ENCODE measurements around the gene COPG2.

COPG2 gene

GRCh38 chr7:130491841-130492522, 176.6 kb downstream of the COPG2 start, which contains the start of gene MEST:
Gene MEST, plus strand, starts transcription at chr7:130492085. Its CDS starts 229 bp downstream, at chr7:130492314.
- H3K79me2 ChIP-seq (ENCODE audit: control insufficient read depth, low read length), result no peaks in the 10 kb centered on the region
- H3F3A ChIP-seq (ENCODE audit: control insufficient read depth, insufficient read depth), result no peaks in the 10 kb centered on the region
- H3K27me3 ChIP-seq (ENCODE audit: control insufficient read depth, low read length), result peaks cover 70% of the 10 kb centered on the region
- no peaks in the 10 kb centered on the region for H3K9me2 ChIP-seq (replicated peaks; ENCODE audit: control insufficient read depth, low read length)
- no peak within 1 kb of the TSS for H3K27ac ChIP-seq (ENCODE audit: low read depth, low read length)
- no peaks in the 10 kb centered on the region for H3K36me3 ChIP-seq (ENCODE audit: control insufficient read depth, low read length)
- H4K20me1 ChIP-seq (ENCODE audit: control insufficient read depth, insufficient read depth, low read depth, low read length), result no peaks in the 10 kb centered on the region
- H3K4me1 ChIP-seq (ENCODE audit: control insufficient read depth, low read length), result peaks cover 2% of the 10 kb centered on the region
- TF ChIP-seq CTCF (IDR thresholded peaks at IDR 0.05; ENCODE audit: low read depth, low read length, poor library complexity, severe bottlenecking) (no peak), EZH2phosphoT487 (IDR thresholded peaks at IDR 0.05; ENCODE audit: borderline replicate concordance, low read length) (0 out of 2 replicates have a peak, but pooled peaks have one; percentile 63)
- no peak within 1 kb of the TSS for H3K4me2 ChIP-seq (ENCODE audit: low read length)
- H3K9me3 ChIP-seq (ENCODE audit: control insufficient read depth, insufficient read depth, low read length), result peaks cover 25% of the 10 kb centered on the region
- H3K4me3 ChIP-seq (ENCODE audit: low read length), result no peak within 1 kb of the TSS

- Histone ChIP-seq H3K9me3 (ENCODE audit: control insufficient read depth, insufficient read depth, low read length) (peaks cover 25% of the 10 kb centered on the region), H3K27me3 (ENCODE audit: control insufficient read depth, low read length) (peaks cover 78% of the 10 kb centered on the region), H3K27ac (ENCODE audit: low read depth, low read length) (no peak overlapping the region), H3F3A (ENCODE audit: control insufficient read depth, insufficient read depth) (no peaks in the 10 kb centered on the region), H3K4me3 (ENCODE audit: low read length) (no peak overlapping the region), H3K9me2 (replicated peaks; ENCODE audit: control insufficient read depth, low read length) (no peaks in the 10 kb centered on the region), H3K36me3 (ENCODE audit: control insufficient read depth, low read length) (no peaks in the 10 kb centered on the region), H3K4me2 (ENCODE audit: low read length) (no peak overlapping the region), H4K20me1 (ENCODE audit: control insufficient read depth, insufficient read depth, low read depth, low read length) (no peaks in the 10 kb centered on the region), H3K79me2 (ENCODE audit: control insufficient read depth, low read length) (no peaks in the 10 kb centered on the region), H3K4me1 (ENCODE audit: control insufficient read depth, low read length) (peaks cover 10% of the 10 kb centered on the region)
- TF ChIP-seq EZH2phosphoT487 (IDR thresholded peaks at IDR 0.05; ENCODE audit: borderline replicate concordance, low read length) (no peak), CTCF (IDR thresholded peaks at IDR 0.05; ENCODE audit: low read depth, low read length, poor library complexity, severe bottlenecking) (no peak)
These were observed 177.4 kb downstream of the COPG2 start for GRCh38 chr7:130490888-130491804.

GRCh38 chr7:130490311-130490791, 178.2 kb downstream of the COPG2 start:
- no peak overlapping the region for H3K4me3 ChIP-seq (ENCODE audit: low read length)
- H3K9me3 ChIP-seq (ENCODE audit: control insufficient read depth, insufficient read depth, low read length), result peaks cover 25% of the 10 kb centered on the region
- peaks cover 82% of the 10 kb centered on the region for H3K27me3 ChIP-seq (ENCODE audit: control insufficient read depth, low read length)
- no peak for TF ChIP-seq EZH2phosphoT487 (IDR thresholded peaks at IDR 0.05; ENCODE audit: borderline replicate concordance, low read length)
- TF ChIP-seq CTCF (IDR thresholded peaks at IDR 0.05; ENCODE audit: low read depth, low read length, poor library complexity, severe bottlenecking), result no peak
- H3F3A ChIP-seq (ENCODE audit: control insufficient read depth, insufficient read depth), result no peaks in the 10 kb centered on the region
- no peaks in the 10 kb centered on the region for H3K79me2 ChIP-seq (ENCODE audit: control insufficient read depth, low read length)
- H3K4me1 ChIP-seq (ENCODE audit: control insufficient read depth, low read length), result peaks cover 13% of the 10 kb centered on the region
- no peaks in the 10 kb centered on the region for H3K36me3 ChIP-seq (ENCODE audit: control insufficient read depth, low read length)
- no peak overlapping the region for H3K4me2 ChIP-seq (ENCODE audit: low read length)
- H3K9me2 ChIP-seq (replicated peaks; ENCODE audit: control insufficient read depth, low read length), result no peaks in the 10 kb centered on the region
- no peaks in the 10 kb centered on the region for H4K20me1 ChIP-seq (ENCODE audit: control insufficient read depth, insufficient read depth, low read depth, low read length)
- no peak overlapping the region for H3K27ac ChIP-seq (ENCODE audit: low read depth, low read length)
